ENCODE results near the gene HLA-B.
"Not testable (repeated sequence)": the region's sequence is repeated elsewhere in the genome, so short reads cannot be mapped to it uniquely, and the experiment has no call there.

HLA-B gene

GRCh38 chr6:31381666-31382065 is 24.7 kb upstream of the HLA-B start:
- DNase-seq = no peak

GRCh38 chr6:31379850-31380249 is 22.9 kb upstream of the HLA-B start:
- DNase-seq = no peak

- no peak for DNase-seq
Measured at GRCh38 chr6:31378721-31379103, 21.7 kb upstream of the HLA-B start.

- no peak for DNase-seq
Measured at GRCh38 chr6:31378062-31378720, 21.2 kb upstream of the HLA-B start.

- no peak for DNase-seq
Measured at GRCh38 chr6:31377029-31377428, 20.1 kb upstream of the HLA-B start.

GRCh38 chr6:31375699-31376098 is 18.7 kb upstream of the HLA-B start:
- DNase-seq = no peak

GRCh38 chr6:31374118-31374517 is 17.1 kb upstream of the HLA-B start:
- not testable (repeated sequence) for DNase-seq

GRCh38 chr6:31368461-31368860 is 11.5 kb upstream of the HLA-B start:
- no peak for DNase-seq

GRCh38 chr6:31366693-31367470 is 9.9 kb upstream of the HLA-B start:
- DNase-seq = peak; percentile 84

GRCh38 chr6:31365864-31366263 is 8.9 kb upstream of the HLA-B start:
- DNase-seq = no peak

- DNase-seq = no peak
Measured at GRCh38 chr6:31363811-31364210, 6.8 kb upstream of the HLA-B start.

- no peak for DNase-seq
Measured at GRCh38 chr6:31362751-31363150, 5.8 kb upstream of the HLA-B start.

- no peak for DNase-seq
Measured at GRCh38 chr6:31359581-31359980, 2.6 kb upstream of the HLA-B start.

GRCh38 chr6:31358302-31358701 is 1.3 kb upstream of the HLA-B start:
- DNase-seq = no peak

- no peak for DNase-seq
Measured at GRCh38 chr6:31357886-31358285, 907 bp upstream of the HLA-B start.

- no peak for DNase-seq
Measured at GRCh38 chr6:31356216-31356945, 598 bp downstream of the HLA-B start.

GRCh38 chr6:31355583-31355948 is 1.4 kb downstream of the HLA-B start:
- DNase-seq = no peak

- no peak for DNase-seq
Measured at GRCh38 chr6:31354864-31355582, 2.0 kb downstream of the HLA-B start.

GRCh38 chr6:31354158-31354863 is 2.7 kb downstream of the HLA-B start:
- no peak for DNase-seq

GRCh38 chr6:31353384-31353945 is 3.5 kb downstream of the HLA-B start:
- no peak for DNase-seq

- no peak for DNase-seq
Measured at GRCh38 chr6:31352683-31353383, 4.1 kb downstream of the HLA-B start.

GRCh38 chr6:31352310-31352682 is 4.7 kb downstream of the HLA-B start:
- DNase-seq = no peak
